ENCODE measurements around the gene SHISAL2A. TPM values are rescaled to one million over a fixed set of nuclear protein-coding genes. Genes with fewer than 3 reads are reported as not detected.

The SHISAL2A gene
- total RNA-seq, 1 donor: not detected

DNA sequence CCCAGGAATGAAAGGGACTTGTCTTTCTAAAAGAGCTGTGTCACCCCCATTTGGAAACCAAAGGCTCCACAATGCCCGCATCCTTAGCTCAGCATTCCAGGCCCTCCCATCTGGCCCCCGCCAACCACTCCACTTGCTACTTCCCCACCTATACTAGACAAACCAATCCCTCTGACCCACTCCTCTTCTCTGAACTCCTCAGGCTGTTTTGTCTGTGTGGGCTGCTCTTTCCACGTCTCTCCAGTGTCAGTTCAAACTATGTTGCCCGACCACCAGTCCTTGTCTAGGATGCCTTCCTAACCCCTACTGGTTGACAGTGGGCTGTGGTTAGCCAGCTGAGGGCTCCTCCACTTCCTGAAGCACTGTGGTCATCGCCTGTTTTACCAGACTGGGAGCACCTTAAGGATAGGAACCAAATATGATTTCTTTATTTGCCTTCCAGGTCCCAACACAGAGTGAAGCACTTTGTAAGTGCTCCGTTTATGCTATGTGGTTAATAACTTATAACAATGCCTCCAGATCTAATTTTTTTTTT, 73.2 kb downstream of the SHISAL2A start:
- Histone ChIP-seq H3K4me2 (ENCODE audit: insufficient read depth, low read length) (no peak overlapping the region), H3K79me2 (ENCODE audit: insufficient read depth, low read length) (no peaks in the 10 kb centered on the region), H3K36me3 (ENCODE audit: insufficient read depth, low read length) (no peaks in the 10 kb centered on the region), H3K9me3 (ENCODE audit: low read depth, low read length) (no peaks in the 10 kb centered on the region), H3K27ac (ENCODE audit: low read depth, low read length) (no peak overlapping the region), H2AFZ (ENCODE audit: low read length) (no peak overlapping the region), H3K27me3 (ENCODE audit: insufficient read depth, low read length) (no peaks in the 10 kb centered on the region), H4K20me1 (ENCODE audit: insufficient read depth, low read length) (no peaks in the 10 kb centered on the region), H3K4me1 (ENCODE audit: insufficient read depth, low read length) (peaks cover 19% of the 10 kb centered on the region), H3K4me3 (ENCODE audit: insufficient read depth, low read length) (no peak overlapping the region)
- no peak for TF ChIP-seq CTCF (IDR thresholded peaks at IDR 0.05; ENCODE audit: extremely low read depth, low read depth, low read length)
- DNase-seq (ENCODE audit: insufficient read length, low spot score, missing footprints): no peak

Other genes with a start within 250 kb of the SHISAL2A start
- 0.72 and 1.2 TPM in 2 replicates for gene ORC1, start 228.7 kb upstream of the SHISAL2A start, total RNA-seq
- gene PRPF38A, start 228.6 kb upstream of the SHISAL2A start, total RNA-seq: 6.2 and 7.7 TPM in 2 replicates
- 42.1 and 44.2 TPM in 2 replicates for gene TUT4, start 80.1 kb upstream of the SHISAL2A start, total RNA-seq
- 73.5 and 74.0 TPM in 2 replicates for gene GPX7, start 30.8 kb upstream of the SHISAL2A start, total RNA-seq
- 14.7 and 14.8 TPM in 2 replicates for gene COA7, start 65.2 kb downstream of the SHISAL2A start, total RNA-seq
- gene ZYG11B, start 93.3 kb downstream of the SHISAL2A start, total RNA-seq: 60.8 and 66.6 TPM in 2 replicates
- gene ZYG11A, start 209.6 kb downstream of the SHISAL2A start, total RNA-seq: under 0.01 TPM in 2 replicates